Measurements from ENCODE around the gene HOXA5.

DNA sequence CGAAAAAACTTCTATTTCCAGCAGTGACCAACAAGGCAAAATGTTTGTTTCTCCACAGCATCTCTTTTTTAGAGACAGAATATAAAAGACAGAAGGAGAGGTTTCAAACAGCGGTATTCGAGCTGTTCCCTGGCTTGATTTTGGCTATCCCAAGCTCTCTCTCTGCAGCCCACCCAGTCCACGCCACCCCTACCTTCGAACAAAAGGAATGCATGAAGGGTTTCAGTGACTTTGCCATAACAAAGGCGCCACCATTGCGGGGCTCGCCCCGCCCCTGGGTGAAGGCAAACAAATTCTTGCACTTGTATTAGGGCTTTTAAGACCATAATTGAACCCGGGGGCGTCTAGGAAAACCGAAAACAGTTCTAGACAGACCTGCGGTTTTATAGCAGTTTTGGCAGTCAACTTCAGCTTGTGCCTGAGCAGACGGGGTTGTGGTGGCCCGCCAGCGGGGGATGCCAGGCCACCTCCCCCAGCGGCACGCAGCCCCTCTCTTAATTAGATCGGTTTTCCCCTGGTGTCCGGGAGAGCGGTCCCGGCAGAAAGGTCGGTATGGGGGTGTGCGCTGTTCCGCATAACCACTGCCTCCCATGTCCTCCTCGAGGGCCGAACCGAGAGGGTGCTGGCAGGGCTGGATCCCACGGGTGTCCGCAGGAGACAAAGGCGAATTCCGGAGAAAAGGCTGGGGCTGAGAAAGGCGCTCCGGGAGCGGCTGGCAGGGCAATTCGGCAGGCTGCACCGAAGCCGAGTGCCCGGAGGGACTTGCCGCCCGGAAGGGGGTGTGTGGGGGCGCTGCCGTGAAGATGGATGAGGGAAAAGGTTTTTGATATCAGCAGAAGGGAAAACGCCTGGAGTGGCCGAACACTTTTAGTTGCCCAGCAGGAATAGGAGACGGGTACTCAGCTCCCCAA lies 44.2 kb upstream of the HOXA5 start:
- TF ChIP-seq, protein P1, sequence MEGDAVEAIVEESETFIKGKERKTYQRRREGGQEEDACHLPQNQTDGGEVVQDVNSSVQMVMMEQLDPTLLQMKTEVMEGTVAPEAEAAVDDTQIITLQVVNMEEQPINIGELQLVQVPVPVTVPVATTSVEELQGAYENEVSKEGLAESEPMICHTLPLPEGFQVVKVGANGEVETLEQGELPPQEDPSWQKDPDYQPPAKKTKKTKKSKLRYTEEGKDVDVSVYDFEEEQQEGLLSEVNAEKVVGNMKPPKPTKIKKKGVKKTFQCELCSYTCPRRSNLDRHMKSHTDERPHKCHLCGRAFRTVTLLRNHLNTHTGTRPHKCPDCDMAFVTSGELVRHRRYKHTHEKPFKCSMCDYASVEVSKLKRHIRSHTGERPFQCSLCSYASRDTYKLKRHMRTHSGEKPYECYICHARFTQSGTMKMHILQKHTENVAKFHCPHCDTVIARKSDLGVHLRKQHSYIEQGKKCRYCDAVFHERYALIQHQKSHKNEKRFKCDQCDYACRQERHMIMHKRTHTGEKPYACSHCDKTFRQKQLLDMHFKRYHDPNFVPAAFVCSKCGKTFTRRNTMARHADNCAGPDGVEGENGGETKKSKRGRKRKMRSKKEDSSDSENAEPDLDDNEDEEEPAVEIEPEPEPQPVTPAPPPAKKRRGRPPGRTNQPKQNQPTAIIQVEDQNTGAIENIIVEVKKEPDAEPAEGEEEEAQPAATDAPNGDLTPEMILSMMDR (IDR thresholded peaks at IDR 0.05; ENCODE audit: low read length): no peak
- TF ChIP-seq EZH2phosphoT487 (IDR thresholded peaks at IDR 0.05; ENCODE audit: low read length): no peak
- peak; percentile 20 for TF ChIP-seq EZH2 (optimal IDR thresholded peaks at IDR 0.05; ENCODE audit: low read depth, low read length)

All from MM.1S (cell line).